Thyroid gland (tissue), 4 donors: ENCODE measurements around the gene GRHL1. TPM values are rescaled to one million over a fixed set of nuclear protein-coding genes. Genes with fewer than 3 reads are reported as not detected.

Experiments used
- DNase-seq, 2 donors: peaks; one replicate each; pipeline ENCODE4 v3.0.0-alpha.2; 2019
- H3K27ac ChIP-seq, 3 donors: fragments of 200-600 bp; sonication (generic); 1 replicate in 2 of 3; 2 replicates in 1 of 3; pipeline ENCODE4 v1.5.1; 2016 to 2019; ENCODE audit warnings: mild to moderate bottlenecking in 1 of 3, moderate library complexity in 1 of 3
- H3K27me3 ChIP-seq: fragments of 200-600 bp; sonication (generic); one replicate; pipeline ENCODE4 v1.5.1; 2019
- H3K36me3 ChIP-seq, 2 donors: fragments of 200-600 bp; sonication (generic); one replicate each; pipeline ENCODE4 v1.5.1; 2016 to 2019
- H3K4me1 ChIP-seq, 2 donors: fragments of 200-600 bp; sonication (generic); one replicate each; pipeline ENCODE4 v1.5.1; 2017 to 2019
- H3K4me3 ChIP-seq, 3 donors: fragments of 200-600 bp; sonication (generic); replicated peaks in 1 of 3; 1 replicate in 2 of 3; 2 replicates in 1 of 3; pipeline ENCODE4 v1.5.1; 2016; ENCODE audit warnings: mild to moderate bottlenecking in 1 of 3
- H3K9me3 ChIP-seq: fragments of 200-600 bp; sonication (generic); one replicate; pipeline ENCODE4 v1.5.1; 2017
- CTCF ChIP-seq, 6 experiments: fragments of 200-600 bp in 3 of 6; fragments of 450-650 bp in 3 of 6; sonication (generic) in 3 of 6; IDR thresholded peaks; one replicate each; pipeline ENCODE4 v1.5.1; 2016 to 2019; ENCODE audit warnings: antibody characterized with exemption in 6 of 6, mild to moderate bottlenecking in 2 of 6, inconsistent platforms in 1 of 6, moderate library complexity in 1 of 6
- POLR2A ChIP-seq, 2 donors: fragments of 450-650 bp; IDR thresholded peaks; one replicate each; pipeline ENCODE4 v1.6.1; 2017; ENCODE audit warnings: antibody characterized with exemption in 2 of 2, mild to moderate bottlenecking in 2 of 2, moderate library complexity in 1 of 2
- WGBS, 2 donors: methylation state at CpG; one replicate each; pipeline ENCODE4 v1.1.5; 2017; 5-methylcytosine and 5-hydroxymethylcytosine counted together
- intact Hi-C: fragments of 100-400 bp; cut with DNase I; formaldehyde crosslinking; loops from one replicate; pipeline ENCODE4 v1.15.1; 2023
- total RNA-seq, 4 donors: library from RNA; depleted of rRNA; stranded (reverse); fragments of >200 nt; gene quantifications; one replicate each; pipeline ENCODE4 v1.2.3, GENCODE V29; 2016

GRHL1 gene
- total RNA-seq, 4 donors from 2014 or later, result 6.2 to 12.1 (median 8.2) TPM

GRCh38 chr2:9982891-9983290 lies 31.4 kb downstream of the GRHL1 start:
- no peak overlapping the region for H3K27ac ChIP-seq
- no peaks in the 10 kb centered on the region for H3K9me3 ChIP-seq
- intact Hi-C loops, result loop anchor here (10.0 kb wide), 1 partner anchor 178 kb away; no protein-coding TSS in a partner anchor

GRCh38 chr2:9983401-9984216 lies 32.1 kb downstream of the GRHL1 start:
- H3K4me1 ChIP-seq, result peaks cover 0 to 42% of the 10 kb centered on the region in 2 donors
- WGBS, 2 donors, result 69 to 80% methylated on average over 15 of the region's 15 CpGs

More at GRCh38 chr2:9982891-9983290, 31.4 kb downstream of the GRHL1 start:
- no peak overlapping the region for H3K4me3 ChIP-seq
- peaks cover 0 to 42% of the 10 kb centered on the region in 2 donors for H3K4me1 ChIP-seq
- DNase-seq, result no peak
- no peaks in the 10 kb centered on the region for H3K36me3 ChIP-seq
- H3K27me3 ChIP-seq, result no peaks in the 10 kb centered on the region
- TF ChIP-seq CTCF (IDR thresholded peaks at IDR 0.05) (no peak), POLR2A (IDR thresholded peaks at IDR 0.05) (no peak)
- 91 to 92% methylated on average over 10 of the region's 10 CpGs for WGBS, 2 donors

GRCh38 chr2:9984217-9984739 lies 32.8 kb downstream of the GRHL1 start:
- intact Hi-C loops, result loop anchor here (10.0 kb wide), 1 partner anchor 179 kb away; no protein-coding TSS in a partner anchor
- H3K36me3 ChIP-seq, result no peaks in the 10 kb centered on the region
- DNase-seq, result no peak

More at GRCh38 chr2:9983401-9984216, 32.1 kb downstream of the GRHL1 start:
- Histone ChIP-seq H3K9me3 (no peaks in the 10 kb centered on the region), H3K36me3 (no peaks in the 10 kb centered on the region), H3K27me3 (no peaks in the 10 kb centered on the region), H3K4me3 (no peak overlapping the region), H3K27ac (no peak overlapping the region)
- intact Hi-C loops, result loop anchor here (10.0 kb wide), 1 partner anchor 179 kb away; no protein-coding TSS in a partner anchor
- DNase-seq, result no peak
- TF ChIP-seq CTCF (IDR thresholded peaks at IDR 0.05) (no peak), POLR2A (IDR thresholded peaks at IDR 0.05) (no peak)

GRCh38 chr2:9984871-9985480 lies 33.5 kb downstream of the GRHL1 start:
- no peaks in the 10 kb centered on the region for H3K27me3 ChIP-seq
- intact Hi-C loops, result loop anchor here (5.0 to 10.0 kb wide), 2 partner anchors 62 to 180 kb away; no protein-coding TSS in a partner anchor
- peak overlapping the region in 1 of 3 donors; percentile 26 for H3K27ac ChIP-seq
- TF ChIP-seq CTCF (IDR thresholded peaks at IDR 0.05) (no peak), POLR2A (IDR thresholded peaks at IDR 0.05) (no peak)
- H3K9me3 ChIP-seq, result no peaks in the 10 kb centered on the region
- WGBS, 2 donors, result 85 to 88% methylated on average over 6 of the region's 6 CpGs
- DNase-seq, result no peak
- H3K36me3 ChIP-seq, result no peaks in the 10 kb centered on the region
- peaks cover 0 to 36% of the 10 kb centered on the region in 2 donors for H3K4me1 ChIP-seq
- H3K4me3 ChIP-seq, result no peak overlapping the region

More at GRCh38 chr2:9984217-9984739, 32.8 kb downstream of the GRHL1 start:
- H3K4me3 ChIP-seq, result no peak overlapping the region
- peak overlapping the region in 1 of 3 donors; percentile 26 for H3K27ac ChIP-seq
- TF ChIP-seq POLR2A (IDR thresholded peaks at IDR 0.05) (no peak), CTCF (IDR thresholded peaks at IDR 0.05) (peak; percentile 51 to 92 (median 73))
- H3K9me3 ChIP-seq, result no peaks in the 10 kb centered on the region
- no peaks in the 10 kb centered on the region for H3K27me3 ChIP-seq
- peaks cover 0 to 41% of the 10 kb centered on the region in 2 donors for H3K4me1 ChIP-seq
- WGBS, 2 donors, result 39 to 49% methylated on average over 7 of the region's 7 CpGs
